ENCODE results near the gene PCK1. TPM values are rescaled to one million over a fixed set of nuclear protein-coding genes. Genes with fewer than 3 reads are reported as not detected.
A peak's percentile ranks its signal among the peaks of the same experiment; 100 is the strongest.

PCK1 gene
- total RNA-seq, 1 donor from 2014 or later, result 27.0 TPM

GRCh38 chr20:57576617-57577550 is 16.0 kb downstream of the PCK1 start:
- DNase-seq (ENCODE audit: low spot score), result no peak

- DNase-seq (ENCODE audit: low spot score), result no peak
Measured at GRCh38 chr20:57577679-57578475, 17.0 kb downstream of the PCK1 start.

- no peak for DNase-seq (ENCODE audit: low spot score)
Measured at GRCh38 chr20:57578476-57579165, 17.7 kb downstream of the PCK1 start.

- no peak for DNase-seq (ENCODE audit: low spot score)
Measured at GRCh38 chr20:57579331-57579897, 18.5 kb downstream of the PCK1 start.

- no peak for DNase-seq (ENCODE audit: low spot score)
Measured at GRCh38 chr20:57579898-57580447, 19.1 kb downstream of the PCK1 start.

- no peak for DNase-seq (ENCODE audit: low spot score)
Measured at GRCh38 chr20:57580478-57581201, 19.7 kb downstream of the PCK1 start.

- no peak for DNase-seq (ENCODE audit: low spot score)
Measured at GRCh38 chr20:57581202-57582028, 20.5 kb downstream of the PCK1 start.

- DNase-seq (ENCODE audit: low spot score), result no peak
Measured at GRCh38 chr20:57582029-57582378, 21.1 kb downstream of the PCK1 start.

GRCh38 chr20:57582432-57583288 is 21.8 kb downstream of the PCK1 start:
- DNase-seq (ENCODE audit: low spot score), result peak; percentile 74

- DNase-seq (ENCODE audit: low spot score), result no peak
Measured at GRCh38 chr20:57583289-57584257, 22.7 kb downstream of the PCK1 start.

GRCh38 chr20:57584768-57585461 is 24.0 kb downstream of the PCK1 start:
- DNase-seq (ENCODE audit: low spot score), result no peak

- DNase-seq (ENCODE audit: low spot score), result no peak
Measured at GRCh38 chr20:57585466-57586213, 24.7 kb downstream of the PCK1 start.

- DNase-seq (ENCODE audit: low spot score), result peak; percentile 86
Measured at GRCh38 chr20:57586370-57586793, 25.5 kb downstream of the PCK1 start.

GRCh38 chr20:57586943-57587277 is 26.0 kb downstream of the PCK1 start:
- DNase-seq (ENCODE audit: low spot score), result no peak

GRCh38 chr20:57587278-57587988 is 26.5 kb downstream of the PCK1 start:
- DNase-seq (ENCODE audit: low spot score), result no peak

- DNase-seq (ENCODE audit: low spot score), result no peak
Measured at GRCh38 chr20:57587989-57588377, 27.1 kb downstream of the PCK1 start.
